Adrenal gland (tissue), 5 donors: ENCODE data around the gene TBC1D14.

Experiments used
- CTCF ChIP-seq, 6 experiments: fragments of 450-650 bp in 4 of 6; fragments of 200-600 bp in 2 of 6; sonication (generic) in 1 of 6; IDR thresholded peaks; 1 replicate in 5 of 6; 2 replicates in 1 of 6; pipeline versions ENCODE4 v1.5.1 to v1.8.0; 2016 to 2021; ENCODE audit warnings: antibody characterized with exemption in 6 of 6, mild to moderate bottlenecking in 2 of 6, moderate library complexity in 1 of 6
- POLR2A ChIP-seq, 2 donors: fragments of 450-650 bp; IDR thresholded peaks; one replicate each; pipeline ENCODE4 v1.6.1; 2017; ENCODE audit warnings: antibody characterized with exemption in 2 of 2, mild to moderate bottlenecking in 2 of 2, moderate library complexity in 1 of 2
- donor health status: DM: no; HTN: no; CAD: no.

- TF ChIP-seq CTCF (IDR thresholded peaks at IDR 0.05) (no peak), POLR2A (IDR thresholded peaks at IDR 0.05) (no peak)
Measured at GRCh38 chr4:6961496-6962210, 52.0 kb downstream of the TBC1D14 start.
